ENCODE results near the gene RIPOR2. TPM values are rescaled to one million over a fixed set of nuclear protein-coding genes. Genes with fewer than 3 reads are reported as not detected.

The RIPOR2 gene
- total RNA-seq, 1 donor from 2014 or later = 1.1 TPM

GRCh38 chr6:24980507-24981385 is 45.0 kb upstream of the RIPOR2 start:
- TF ChIP-seq CTCF (IDR thresholded peaks at IDR 0.05; ENCODE audit: unreplicated experiment) = no peak
- H3K27me3 Mint-ChIP-seq (ENCODE audit: unreplicated experiment) = no peaks in the 10 kb centered on the region
- H3K4me3 Mint-ChIP-seq (ENCODE audit: unreplicated experiment) = no peak overlapping the region
- no peaks in the 10 kb centered on the region for H3K36me3 Mint-ChIP-seq (ENCODE audit: low read depth, unreplicated experiment)
- no peak for DNase-seq (ENCODE audit: low spot score)
- H3K9me3 Mint-ChIP-seq (ENCODE audit: unreplicated experiment) = no peaks in the 10 kb centered on the region
- H3K4me1 Mint-ChIP-seq (ENCODE audit: unreplicated experiment) = peaks cover 2% of the 10 kb centered on the region
- no peak overlapping the region for H3K27ac Mint-ChIP-seq (ENCODE audit: unreplicated experiment)

GRCh38 chr6:24979176-24979575 is 43.4 kb upstream of the RIPOR2 start:
- H3K27me3 Mint-ChIP-seq (ENCODE audit: unreplicated experiment) = no peaks in the 10 kb centered on the region
- H3K27ac Mint-ChIP-seq (ENCODE audit: unreplicated experiment) = no peak overlapping the region
- TF ChIP-seq CTCF (IDR thresholded peaks at IDR 0.05; ENCODE audit: unreplicated experiment) = no peak
- DNase-seq (ENCODE audit: low spot score) = no peak
- H3K36me3 Mint-ChIP-seq (ENCODE audit: low read depth, unreplicated experiment) = no peaks in the 10 kb centered on the region
- no peak overlapping the region for H3K4me3 Mint-ChIP-seq (ENCODE audit: unreplicated experiment)
- no peaks in the 10 kb centered on the region for H3K9me3 Mint-ChIP-seq (ENCODE audit: unreplicated experiment)
- H3K4me1 Mint-ChIP-seq (ENCODE audit: unreplicated experiment) = peaks cover 2% of the 10 kb centered on the region

GRCh38 chr6:24974182-24975171 is 38.7 kb upstream of the RIPOR2 start:
- Mint-ChIP-seq H3K9me3 (ENCODE audit: unreplicated experiment) (no peaks in the 10 kb centered on the region), H3K36me3 (ENCODE audit: low read depth, unreplicated experiment) (no peaks in the 10 kb centered on the region), H3K27ac (ENCODE audit: unreplicated experiment) (no peak overlapping the region), H3K4me3 (ENCODE audit: unreplicated experiment) (no peak overlapping the region), H3K4me1 (ENCODE audit: unreplicated experiment) (no peaks in the 10 kb centered on the region), H3K27me3 (ENCODE audit: unreplicated experiment) (no peaks in the 10 kb centered on the region)
- TF ChIP-seq CTCF (IDR thresholded peaks at IDR 0.05; ENCODE audit: unreplicated experiment) = no peak
- no peak for DNase-seq (ENCODE audit: low spot score)

GRCh38 chr6:24972311-24972958 is 36.7 kb upstream of the RIPOR2 start:
- Mint-ChIP-seq H3K9me3 (ENCODE audit: unreplicated experiment) (no peaks in the 10 kb centered on the region), H3K27ac (ENCODE audit: unreplicated experiment) (no peak overlapping the region), H3K36me3 (ENCODE audit: low read depth, unreplicated experiment) (no peaks in the 10 kb centered on the region), H3K4me3 (ENCODE audit: unreplicated experiment) (no peak overlapping the region), H3K4me1 (ENCODE audit: unreplicated experiment) (no peaks in the 10 kb centered on the region), H3K27me3 (ENCODE audit: unreplicated experiment) (no peaks in the 10 kb centered on the region)
- no peak for TF ChIP-seq CTCF (IDR thresholded peaks at IDR 0.05; ENCODE audit: unreplicated experiment)
- DNase-seq (ENCODE audit: low spot score) = no peak
